ENCODE measurements around the gene GCDH.
"Not testable (repeated sequence)": the region's sequence is repeated elsewhere in the genome, so short reads cannot be mapped to it uniquely, and the experiment has no call there.

GCDH gene

GRCh38 chr19:12890787-12891552 lies at the start of gene GCDH:
GCDH (plus strand) TSS chr19:12891160; CDS start chr19:12891305, 145 bp downstream.
- Mint-ChIP-seq H3K9me3 (no peaks in the 10 kb centered on the region), H3K27ac (peak within 1 kb of the TSS in 2 of 3 experiments; percentile 78 to 90), H3K4me3 (peak within 1 kb of the TSS; percentile 95 to 96 (median 95)), H3K27me3 (ENCODE audit: low read depth) (peaks cover 38% of the 10 kb centered on the region), H3K4me1 (peaks cover 15% of the 10 kb centered on the region), H3K36me3 (ENCODE audit: low read depth) (peaks cover 8% of the 10 kb centered on the region)
- TF ChIP-seq CTCF (IDR thresholded peaks at IDR 0.05; ENCODE audit: unreplicated experiment in 3 of 3), result no peak

DNA sequence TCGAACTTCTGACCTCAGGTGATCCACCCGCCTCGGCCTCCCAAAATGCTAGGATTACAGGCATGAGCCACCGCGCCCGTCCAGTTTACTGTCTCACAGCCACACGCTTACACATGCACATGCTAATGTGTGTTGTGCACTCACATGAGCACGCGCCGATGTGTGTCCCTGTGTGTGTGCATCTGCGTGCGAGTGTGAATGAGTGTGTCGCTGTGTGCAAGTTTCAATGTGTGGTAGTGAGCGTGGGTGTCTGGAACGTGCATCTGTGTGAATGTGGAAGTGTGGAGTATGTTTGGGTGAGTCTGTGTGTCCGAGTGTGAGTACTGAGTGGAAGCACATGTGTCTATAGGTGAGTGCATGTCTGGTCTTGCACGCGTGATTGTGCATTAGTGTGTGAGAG lies 48.4 kb upstream of the GCDH start:
- TF ChIP-seq CTCF (IDR thresholded peaks at IDR 0.05; ENCODE audit: unreplicated experiment in 3 of 3), result no peak
- H3K9me3 Mint-ChIP-seq, result no peaks in the 10 kb centered on the region
- H3K36me3 Mint-ChIP-seq (ENCODE audit: low read depth), result no peaks in the 10 kb centered on the region
- H3K27ac Mint-ChIP-seq, result no peak overlapping the region
- peaks cover 53% of the 10 kb centered on the region for H3K27me3 Mint-ChIP-seq (ENCODE audit: low read depth)
- H3K4me1 Mint-ChIP-seq, result peaks cover 23% of the 10 kb centered on the region
- H3K4me3 Mint-ChIP-seq, result no peak overlapping the region

DNA sequence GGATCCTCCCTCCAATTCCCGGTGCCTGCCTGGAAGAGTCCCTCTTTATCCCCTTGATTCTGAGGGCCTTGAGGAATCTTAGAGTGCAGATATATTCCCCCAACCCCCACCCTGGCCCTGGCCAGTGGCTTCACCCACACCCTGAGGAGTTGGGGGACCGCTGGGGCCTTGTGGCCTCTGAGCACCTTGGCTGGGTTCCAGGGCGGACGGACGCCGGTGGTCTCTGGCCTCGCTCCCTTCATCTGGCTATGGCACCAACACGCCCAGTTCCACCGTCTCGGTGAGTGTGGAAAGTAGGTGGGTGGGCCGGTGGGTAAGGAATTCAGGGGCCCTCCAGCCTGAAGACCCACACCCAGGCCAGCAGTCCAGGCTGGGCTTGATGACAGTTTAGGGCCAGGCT lies 47.6 kb upstream of the GCDH start:
- Mint-ChIP-seq H3K27ac (no peak overlapping the region), H3K27me3 (ENCODE audit: low read depth) (peaks cover 45% of the 10 kb centered on the region), H3K4me3 (no peak overlapping the region), H3K4me1 (peaks cover 22% of the 10 kb centered on the region), H3K36me3 (ENCODE audit: low read depth) (no peaks in the 10 kb centered on the region), H3K9me3 (no peaks in the 10 kb centered on the region)
- no peak for TF ChIP-seq CTCF (IDR thresholded peaks at IDR 0.05; ENCODE audit: unreplicated experiment in 3 of 3)

DNA sequence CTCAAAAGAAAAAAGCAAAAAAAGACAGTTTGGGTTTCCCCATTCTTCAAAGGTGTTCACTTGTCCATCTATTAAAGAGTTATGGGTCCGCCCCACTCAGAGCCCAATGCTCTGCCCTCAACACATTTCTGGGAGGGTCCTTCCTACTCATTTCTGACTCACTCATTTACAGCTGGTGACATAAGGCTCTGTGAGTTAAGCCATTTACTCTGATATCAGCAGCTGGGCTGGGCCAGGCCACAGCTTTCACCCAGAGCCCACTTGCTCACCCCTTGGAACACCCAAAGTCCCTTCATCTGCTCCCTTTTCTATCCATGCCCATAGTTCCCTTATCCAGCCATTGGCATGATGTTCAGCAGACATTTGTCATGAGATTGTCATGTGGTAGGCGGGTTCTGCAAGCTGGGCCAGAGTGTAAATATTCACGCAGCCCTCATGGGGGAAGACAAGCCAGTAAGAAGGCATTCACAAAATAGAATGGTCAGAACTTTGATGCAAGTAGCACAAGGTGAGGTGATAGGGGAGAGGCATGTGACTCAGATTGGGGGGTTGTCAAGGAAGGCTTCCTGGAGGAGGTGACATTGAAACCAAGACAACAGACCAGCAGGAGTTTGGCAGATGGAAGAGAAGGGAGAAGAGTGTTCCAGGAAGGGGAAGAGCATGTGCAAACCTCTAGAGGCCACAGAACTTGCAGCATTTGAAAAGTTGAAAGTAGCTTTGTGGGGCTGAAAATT lies 46.8 kb upstream of the GCDH start:
- Mint-ChIP-seq H3K27ac (no peak overlapping the region), H3K4me1 (peaks cover 19% of the 10 kb centered on the region), H3K9me3 (no peaks in the 10 kb centered on the region), H3K36me3 (ENCODE audit: low read depth) (no peaks in the 10 kb centered on the region), H3K27me3 (ENCODE audit: low read depth) (peaks cover 37% of the 10 kb centered on the region), H3K4me3 (no peak overlapping the region)
- no peak for TF ChIP-seq CTCF (IDR thresholded peaks at IDR 0.05; ENCODE audit: unreplicated experiment in 3 of 3)

DNA sequence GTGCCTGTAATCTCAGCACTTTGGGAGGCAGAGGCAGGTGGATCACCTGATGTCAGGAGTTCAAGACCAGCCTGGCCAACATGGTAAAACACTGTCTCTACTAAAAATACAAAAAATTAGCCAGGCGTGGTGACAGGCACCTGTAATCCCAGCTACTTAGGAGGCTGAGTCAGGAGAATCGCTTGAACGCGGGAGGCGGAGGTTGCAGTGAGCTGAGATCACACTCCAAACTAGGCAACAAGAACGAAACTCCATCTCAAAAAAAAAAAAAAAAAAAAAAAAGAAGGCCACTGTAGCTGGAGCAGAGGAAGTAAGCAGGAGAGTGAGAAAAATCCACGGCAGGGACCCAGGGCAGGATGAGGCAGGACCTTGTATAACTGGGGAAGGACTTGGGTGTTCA lies 44.3 kb upstream of the GCDH start:
- not testable (repeated sequence) for H3K9me3 Mint-ChIP-seq; H3K36me3 Mint-ChIP-seq (ENCODE audit: low read depth); H3K4me1 Mint-ChIP-seq; H3K4me3 Mint-ChIP-seq; H3K27ac Mint-ChIP-seq
- peaks cover 12% of the 10 kb centered on the region for H3K27me3 Mint-ChIP-seq (ENCODE audit: low read depth)

DNA sequence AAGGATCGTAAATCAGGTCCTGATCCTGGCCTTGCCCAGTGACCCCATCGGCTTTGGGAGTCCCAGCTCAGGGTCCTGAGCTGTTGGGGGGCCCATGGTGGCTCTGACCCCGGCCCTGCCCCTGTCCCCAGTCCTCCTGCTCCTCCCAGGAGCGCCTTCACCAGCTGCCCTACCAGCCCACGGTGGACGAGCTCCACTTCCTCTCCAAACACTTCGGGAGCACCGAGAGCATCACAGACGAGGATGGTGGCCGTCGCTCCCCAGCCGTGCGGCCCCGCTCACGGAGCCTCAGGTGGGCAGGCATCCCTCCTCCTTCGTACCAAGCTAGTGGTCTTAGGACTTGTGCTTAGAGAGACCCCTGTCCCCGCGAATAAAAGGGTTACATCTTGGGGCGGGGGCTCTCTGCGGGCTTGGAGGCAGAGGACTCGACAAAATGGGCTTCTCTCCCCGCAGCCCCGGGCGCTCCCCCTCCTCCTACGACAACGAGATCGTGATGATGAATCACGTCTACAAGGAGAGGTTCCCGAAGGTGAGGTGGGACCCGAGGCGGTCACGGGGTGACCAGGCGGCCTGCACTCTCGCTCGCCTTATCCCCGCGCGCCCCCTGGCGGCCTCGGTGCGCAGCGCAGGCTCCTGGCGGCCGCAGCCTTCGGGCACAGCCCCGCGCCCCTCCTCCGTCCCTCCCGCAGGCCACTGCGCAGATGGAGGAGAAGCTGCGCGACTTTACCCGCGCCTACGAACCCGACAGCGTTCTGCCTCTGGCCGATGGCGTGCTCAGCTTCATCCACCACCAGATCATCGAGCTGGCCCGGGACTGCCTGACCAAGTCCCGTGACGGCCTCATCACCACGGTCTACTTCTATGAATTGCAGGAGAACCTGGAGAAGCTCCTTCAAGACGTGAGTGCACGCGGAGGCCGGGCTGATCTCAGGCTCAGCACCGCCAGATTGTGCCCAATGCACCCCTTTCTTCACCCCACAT lies 43.5 kb upstream of the GCDH start:
- Mint-ChIP-seq H3K4me3 (peak overlapping the region in 2 of 3 experiments; percentile 51 to 69), H3K9me3 (no peaks in the 10 kb centered on the region), H3K36me3 (ENCODE audit: low read depth) (no peaks in the 10 kb centered on the region), H3K27me3 (ENCODE audit: low read depth) (peaks cover 6% of the 10 kb centered on the region), H3K27ac (no peak overlapping the region), H3K4me1 (no peaks in the 10 kb centered on the region)
- TF ChIP-seq CTCF (IDR thresholded peaks at IDR 0.05; ENCODE audit: unreplicated experiment in 3 of 3), result peak; percentile 100
